Stimulated activated naive CD8-positive, alpha-beta T cell treated with anti-CD3 and anti-CD28 coated beads, Interleukin-15, amount 100 ng/mL, for 72 hours (primary cell): ENCODE data around the gene KCNJ8.
"Not testable (repeated sequence)": the region's sequence is repeated elsewhere in the genome, so short reads cannot be mapped to it uniquely, and the experiment has no call there.

ENCODE experiments used
- ATAC-seq: fragments of 150-1000 bp; cut with Tn5 transposase; 2 replicates; pipeline ENCODE4 v1.10.0; 2021; ENCODE audit warnings: mild to moderate bottlenecking, moderate library complexity
- DNase-seq, 2 donors: peaks; one replicate each; pipeline ENCODE4 v3.0.0; 2021 to 2022
- H3K27ac Mint-ChIP-seq, 2 donors: one replicate each; pipeline ENCODE4 v1.8.0; 2022; ENCODE audit warnings: mild to moderate bottlenecking in 2 of 2, mixed read lengths in 2 of 2, moderate library complexity in 2 of 2
- H3K27me3 Mint-ChIP-seq: one replicate; pipeline ENCODE4 v1.8.0; 2022; ENCODE audit warnings: mixed read lengths
- H3K4me1 Mint-ChIP-seq: one replicate; pipeline ENCODE4 v1.8.0; 2022; ENCODE audit warnings: mild to moderate bottlenecking, mixed read lengths
- H3K4me3 Mint-ChIP-seq, 2 donors: one replicate each; pipeline ENCODE4 v1.8.0; 2022; ENCODE audit warnings: mild to moderate bottlenecking in 2 of 2, mixed read lengths in 2 of 2, moderate library complexity in 1 of 2
- H3K9me3 Mint-ChIP-seq, 2 donors: one replicate each; pipeline ENCODE4 v1.8.0; 2022; ENCODE audit warnings: mixed read lengths in 2 of 2

Gene KCNJ8

DNA sequence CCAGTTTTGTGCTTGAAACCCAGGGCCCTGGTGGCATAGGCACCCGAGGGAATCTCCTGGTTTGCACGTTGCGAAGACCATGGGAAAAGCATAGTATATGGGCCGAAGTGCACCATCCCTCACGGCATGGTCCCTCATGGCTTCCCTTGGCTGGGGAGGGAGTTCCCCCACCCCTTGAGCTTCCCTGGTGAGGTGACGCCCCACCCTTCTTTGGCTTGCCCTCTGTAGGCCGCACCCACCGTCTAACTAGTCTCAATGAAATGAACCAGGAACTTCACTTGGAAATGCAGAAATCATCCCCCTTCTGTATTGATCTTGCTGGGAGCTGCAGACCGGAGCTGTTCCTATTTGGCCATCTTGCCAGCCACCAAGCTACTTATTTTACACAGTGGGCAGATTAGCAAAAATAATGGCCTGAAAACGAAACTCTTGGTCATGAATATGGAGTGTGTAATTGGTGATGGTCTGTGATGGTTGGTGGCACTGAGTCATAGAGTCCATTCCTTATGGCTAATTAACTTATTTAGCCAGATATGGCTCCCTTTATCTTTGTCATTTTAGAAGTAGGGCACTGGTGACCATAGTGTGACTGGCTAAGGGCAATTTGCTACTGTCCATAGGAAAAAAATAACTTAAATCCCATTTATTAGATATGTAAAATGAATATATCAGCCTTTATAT, 21.3 kb upstream of the KCNJ8 start:
- no peak for ATAC-seq
- H3K4me3 Mint-ChIP-seq, result no peak overlapping the region

GRCh38 chr12:21794807-21795595, 20.5 kb upstream of the KCNJ8 start:
- H3K4me3 Mint-ChIP-seq, H3K27ac Mint-ChIP-seq, ATAC-seq, H3K4me1 Mint-ChIP-seq, DNase-seq, H3K9me3 Mint-ChIP-seq: not testable (repeated sequence)
- peaks cover 20% of the 10 kb centered on the region for H3K27me3 Mint-ChIP-seq

More for the DNA sequence above, 21.3 kb upstream of the KCNJ8 start:
- no peaks in the 10 kb centered on the region for H3K4me1 Mint-ChIP-seq
- no peak for DNase-seq
- H3K9me3 Mint-ChIP-seq, result peaks cover 4% of the 10 kb centered on the region in 2 donors
- peak overlapping the region in 1 of 2 donors; percentile 9 for H3K27ac Mint-ChIP-seq
- H3K27me3 Mint-ChIP-seq, result peaks cover 20% of the 10 kb centered on the region

- H3K4me1 Mint-ChIP-seq, DNase-seq, H3K4me3 Mint-ChIP-seq, H3K9me3 Mint-ChIP-seq, ATAC-seq, H3K27ac Mint-ChIP-seq: not testable (repeated sequence)
- H3K27me3 Mint-ChIP-seq, result peaks cover 27% of the 10 kb centered on the region
These were observed 15.2 kb upstream of the KCNJ8 start for GRCh38 chr12:21789687-21790086.

GRCh38 chr12:21788089-21788983, 13.8 kb upstream of the KCNJ8 start:
- no peak for DNase-seq
- Mint-ChIP-seq H3K4me1 (no peaks in the 10 kb centered on the region), H3K9me3 (peaks cover 0 to 4% of the 10 kb centered on the region in 2 donors), H3K4me3 (no peak overlapping the region), H3K27me3 (peaks cover 19% of the 10 kb centered on the region), H3K27ac (no peak overlapping the region)
- no peak for ATAC-seq

DNA sequence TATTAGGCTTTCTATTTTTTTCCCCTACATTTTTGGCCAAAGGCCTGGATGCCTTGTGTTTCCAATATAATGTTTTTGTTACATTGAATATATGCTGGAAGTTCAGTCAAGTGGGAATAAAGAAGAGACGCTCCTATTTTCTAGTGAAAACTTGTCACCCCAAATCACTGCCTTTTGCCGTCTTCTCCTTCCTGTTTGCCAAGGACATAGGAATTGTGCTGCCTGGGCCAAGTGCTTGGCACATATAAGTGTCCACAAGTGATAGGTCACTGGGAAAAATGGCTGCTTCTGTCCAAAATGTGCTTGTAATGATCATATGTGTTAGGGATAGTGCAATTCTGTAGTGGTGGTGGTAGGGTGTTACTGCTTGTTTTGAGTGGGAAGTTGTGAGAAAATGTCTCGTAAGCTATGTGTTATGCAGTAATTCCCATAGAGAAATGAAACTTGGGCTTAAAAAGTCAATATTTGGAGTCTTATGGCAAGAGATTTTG, 11.6 kb upstream of the KCNJ8 start:
- no peaks in the 10 kb centered on the region for H3K9me3 Mint-ChIP-seq

GRCh38 chr12:21782723-21783122, 8.2 kb upstream of the KCNJ8 start:
- H3K4me3 Mint-ChIP-seq, DNase-seq, H3K9me3 Mint-ChIP-seq, H3K4me1 Mint-ChIP-seq, ATAC-seq, H3K27ac Mint-ChIP-seq: not testable (repeated sequence)
- H3K27me3 Mint-ChIP-seq, result peaks cover 14% of the 10 kb centered on the region

More for the DNA sequence above, 11.6 kb upstream of the KCNJ8 start:
- DNase-seq (no peak), ATAC-seq (no peak)
- Mint-ChIP-seq H3K4me3 (no peak overlapping the region), H3K4me1 (no peaks in the 10 kb centered on the region), H3K27me3 (peaks cover 7% of the 10 kb centered on the region), H3K27ac (no peak overlapping the region)

GRCh38 chr12:21780786-21781185, 6.3 kb upstream of the KCNJ8 start:
- Mint-ChIP-seq H3K9me3 (no peaks in the 10 kb centered on the region), H3K4me3 (no peak overlapping the region), H3K27ac (no peak overlapping the region), H3K4me1 (no peaks in the 10 kb centered on the region), H3K27me3 (peaks cover 20% of the 10 kb centered on the region)
- ATAC-seq, result no peak
- DNase-seq, result no peak

DNA sequence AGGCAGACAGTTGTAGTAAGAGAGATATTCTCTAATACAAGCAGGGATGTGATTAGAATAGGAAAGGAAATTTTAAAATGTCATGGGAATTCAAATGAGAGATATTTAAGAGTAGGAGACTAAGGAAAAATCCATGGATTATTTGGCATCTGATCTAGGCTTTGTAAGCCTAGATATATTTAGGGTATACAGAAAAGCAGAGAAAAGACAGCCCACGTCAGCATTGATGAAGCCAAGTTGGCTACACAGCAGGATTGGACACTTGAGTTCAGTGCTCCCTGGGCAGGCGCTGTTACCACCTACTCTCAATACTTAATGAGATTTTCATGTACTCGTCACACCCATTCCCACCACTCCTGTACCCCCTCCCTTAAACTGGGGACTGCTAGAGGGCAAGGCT, 1.7 kb upstream of the KCNJ8 start:
- Mint-ChIP-seq H3K9me3 (no peaks in the 10 kb centered on the region), H3K4me1 (peaks cover 8% of the 10 kb centered on the region), H3K27ac (no peak overlapping the region), H3K27me3 (peaks cover 46% of the 10 kb centered on the region), H3K4me3 (no peak overlapping the region)
- DNase-seq (no peak), ATAC-seq (no peak)

DNA sequence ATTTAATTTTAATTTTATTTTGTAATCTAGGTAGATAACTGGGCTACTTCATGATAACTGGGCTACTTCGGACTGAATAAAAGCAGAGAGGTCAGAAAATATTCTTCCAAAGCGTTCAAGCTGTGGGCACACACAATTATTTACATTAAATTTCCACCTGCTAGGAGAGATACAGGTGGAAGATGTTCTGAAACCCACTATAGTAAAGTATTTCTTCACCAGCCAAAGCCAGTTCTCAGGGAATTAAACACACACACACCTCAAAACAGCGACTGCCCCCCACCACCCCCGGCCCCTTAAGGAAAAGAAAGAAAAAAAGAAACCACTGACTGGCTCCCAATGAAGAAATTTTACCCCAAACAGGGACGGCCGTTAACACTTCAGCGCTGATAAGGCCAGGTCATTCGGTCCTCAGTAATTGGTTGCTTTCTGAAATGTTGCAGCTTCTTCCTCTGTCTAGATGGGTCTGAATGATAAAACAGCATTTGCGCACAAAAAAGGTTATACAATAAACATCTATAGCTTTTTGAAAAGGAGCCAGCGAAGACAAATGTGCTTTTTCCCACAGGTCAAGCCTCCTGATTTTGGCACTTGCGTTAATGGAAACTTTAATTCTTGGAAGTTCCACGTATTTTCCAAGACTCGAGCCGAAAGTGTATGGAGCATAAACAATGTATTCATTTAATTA, 771 bp upstream of the KCNJ8 start:
- DNase-seq (no peak), ATAC-seq (no peak)
- Mint-ChIP-seq H3K4me1 (peaks cover 8% of the 10 kb centered on the region), H3K4me3 (peak overlapping the region in 1 of 2 donors; percentile 27), H3K27ac (no peak overlapping the region), H3K9me3 (no peaks in the 10 kb centered on the region), H3K27me3 (peaks cover 46% of the 10 kb centered on the region)

- peaks cover 8% of the 10 kb centered on the region for H3K4me1 Mint-ChIP-seq
- H3K27ac Mint-ChIP-seq, result no peak overlapping the region
- ATAC-seq (no peak), DNase-seq (no peak)
- H3K27me3 Mint-ChIP-seq, result peaks cover 46% of the 10 kb centered on the region
- H3K9me3 Mint-ChIP-seq, result no peaks in the 10 kb centered on the region
- H3K4me3 Mint-ChIP-seq, result peak overlapping the region; percentile 42 to 46
These were observed 700 bp downstream of the KCNJ8 start for GRCh38 chr12:21773806-21774205.

DNA sequence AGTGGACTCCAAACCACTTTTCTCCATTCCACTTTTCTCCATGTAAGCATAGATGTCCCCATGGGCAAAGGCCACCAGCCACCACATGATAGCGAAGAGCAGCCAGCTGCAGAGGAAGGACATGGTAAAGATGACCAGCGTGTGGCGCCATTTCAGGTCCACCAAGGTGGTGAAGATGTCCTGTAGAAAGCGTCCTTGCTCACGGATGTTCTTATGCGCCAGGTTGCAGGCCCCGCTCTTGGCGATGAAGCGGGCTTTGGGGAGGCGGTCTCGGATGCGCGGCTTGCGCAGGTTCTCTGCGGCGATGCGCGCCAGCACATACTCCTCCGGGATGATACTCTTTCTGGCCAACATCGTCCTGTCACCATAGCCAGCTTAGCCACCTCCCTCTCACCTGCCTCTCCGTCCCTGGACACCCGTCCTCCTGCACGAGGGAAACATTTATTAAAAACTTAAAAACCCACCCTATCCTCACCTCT, 1.2 kb downstream of the KCNJ8 start:
- peaks cover 45% of the 10 kb centered on the region for H3K27me3 Mint-ChIP-seq
- peaks cover 8% of the 10 kb centered on the region for H3K4me1 Mint-ChIP-seq
- ATAC-seq (peak; percentile 50), DNase-seq (peak in 1 of 2 donors; percentile 4)
- H3K4me3 Mint-ChIP-seq, result peak overlapping the region; percentile 42 to 46
- H3K9me3 Mint-ChIP-seq, result no peaks in the 10 kb centered on the region
- H3K27ac Mint-ChIP-seq, result no peak overlapping the region

GRCh38 chr12:21771311-21771710, 3.2 kb downstream of the KCNJ8 start:
- no peaks in the 10 kb centered on the region for H3K9me3 Mint-ChIP-seq
- H3K4me3 Mint-ChIP-seq, result no peak overlapping the region
- H3K27me3 Mint-ChIP-seq, result peaks cover 32% of the 10 kb centered on the region
- no peak for DNase-seq
- H3K4me1 Mint-ChIP-seq, result peaks cover 8% of the 10 kb centered on the region
- no peak for ATAC-seq
- H3K27ac Mint-ChIP-seq, result no peak overlapping the region

DNA sequence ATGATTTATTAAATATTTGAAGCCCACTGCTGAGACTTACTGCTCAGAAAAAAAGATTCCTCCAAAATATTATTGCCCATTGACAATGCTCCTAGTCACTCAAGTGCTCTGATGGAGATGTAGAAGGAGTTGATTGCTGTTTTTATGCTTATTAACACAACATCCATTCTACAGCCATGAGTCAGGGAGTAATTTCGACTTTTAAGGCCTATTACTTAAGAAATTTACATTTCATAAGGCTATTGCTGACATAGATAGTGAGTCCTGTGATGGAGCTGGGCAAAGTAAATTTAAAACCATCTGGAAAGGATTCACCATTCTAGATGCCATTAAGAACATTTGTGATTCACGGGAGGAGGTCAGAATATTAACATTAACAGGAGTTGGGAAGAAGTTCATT, 5.2 kb downstream of the KCNJ8 start:
- Mint-ChIP-seq H3K27ac (no peak overlapping the region), H3K4me1 (peaks cover 8% of the 10 kb centered on the region), H3K4me3 (no peak overlapping the region), H3K27me3 (peaks cover 12% of the 10 kb centered on the region), H3K9me3 (no peaks in the 10 kb centered on the region)
- ATAC-seq (no peak), DNase-seq (no peak)

DNA sequence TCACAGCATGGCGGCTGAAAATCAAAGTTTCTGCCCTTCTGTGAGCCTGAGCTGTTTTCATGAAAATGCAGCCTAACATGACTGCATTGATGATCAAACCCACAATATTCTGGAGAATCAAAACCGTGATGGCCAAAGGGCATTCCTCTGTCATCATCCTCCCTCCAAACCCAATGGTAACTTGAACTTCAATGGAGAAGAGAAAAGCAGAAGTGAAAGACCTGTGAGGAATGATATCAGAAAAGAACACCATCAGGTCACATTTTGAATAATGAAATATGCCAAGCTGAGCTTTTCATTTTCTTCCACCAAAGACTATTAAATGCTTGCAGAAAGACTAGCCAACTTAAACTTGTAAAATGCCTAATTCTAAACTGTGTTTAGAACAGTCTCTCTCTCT, 8.1 kb downstream of the KCNJ8 start:
- ATAC-seq, result no peak

DNA sequence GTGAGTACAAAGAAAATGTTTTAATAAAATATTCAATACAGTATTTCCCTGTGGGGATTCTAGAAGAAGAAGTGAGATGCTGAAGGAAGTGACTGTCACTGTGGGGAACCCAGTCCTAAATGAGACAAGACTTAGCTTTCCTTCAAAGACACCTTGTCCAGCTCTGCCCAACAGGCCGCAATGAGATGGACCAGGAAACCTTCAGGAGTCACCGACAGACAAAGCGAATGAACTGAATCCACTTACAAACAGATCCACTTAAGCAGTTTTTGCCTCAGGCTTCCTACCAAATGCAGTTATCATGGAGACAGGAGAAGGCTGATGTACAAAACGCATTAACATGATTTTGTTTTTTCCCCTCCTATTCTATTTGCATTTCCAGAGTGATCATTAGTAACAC, 9.6 kb downstream of the KCNJ8 start:
- Mint-ChIP-seq H3K4me3 (no peak overlapping the region), H3K27ac (no peak overlapping the region), H3K9me3 (no peaks in the 10 kb centered on the region), H3K4me1 (no peaks in the 10 kb centered on the region), H3K27me3 (peaks cover 7% of the 10 kb centered on the region)
- ATAC-seq, result no peak
- DNase-seq, result no peak

More for the DNA sequence above, 8.1 kb downstream of the KCNJ8 start:
- no peak for DNase-seq
- no peaks in the 10 kb centered on the region for H3K9me3 Mint-ChIP-seq
- no peak overlapping the region for H3K27ac Mint-ChIP-seq
- no peak overlapping the region for H3K4me3 Mint-ChIP-seq
- H3K27me3 Mint-ChIP-seq, result peaks cover 7% of the 10 kb centered on the region
- no peaks in the 10 kb centered on the region for H3K4me1 Mint-ChIP-seq
